ENCODE results near the gene TRIM71.
"Not testable (repeated sequence)": the region's sequence is repeated elsewhere in the genome, so short reads cannot be mapped to it uniquely, and the experiment has no call there.

- TF ChIP-seq EZH2 (IDR thresholded peaks at IDR 0.05; ENCODE audit: low read length); CTCF (optimal IDR thresholded peaks at IDR 0.05 in 1 of 3, IDR thresholded peaks at IDR 0.05 in 1 of 3, conservative IDR thresholded peaks at IDR 0.05 in 1 of 3; ENCODE audit: extremely low read depth in 1 of 3, insufficient read depth in 2 of 3, low read length in 3 of 3): not testable (repeated sequence)
These were observed 21.3 kb upstream of the TRIM71 start for GRCh38 chr3:32796384-32796950.

Data from keratinocyte (primary cell).